WTC11 (cell line): Measurements from ENCODE around the gene SPSB3. TPM values are rescaled to one million over a fixed set of nuclear protein-coding genes. Genes with fewer than 3 reads are reported as not detected.
A peak's percentile ranks its signal among the peaks of the same experiment; 100 is the strongest.

Source experiments
- ATAC-seq: fragments of 200-7000 bp; cut with Tn5 transposase; 2 replicates; pipeline ENCODE4 v1.10.0; 2021; ENCODE audit warnings: mild to moderate bottlenecking, moderate library complexity
- CTCF ChIA-PET: fragments of 300-600 bp; sonication (Branson Sonifier 250); formaldehyde crosslinking; loops from one replicate; lab custom pipeline; 2021; ENCODE audit warnings: antibody characterized with exemption; lab: Charles Lee
- POLR2A ChIA-PET: fragments of 350-600 bp; sonication (Branson Sonifier 250); formaldehyde crosslinking; loops from one replicate; lab custom pipeline; 2021; ENCODE audit warnings: antibody characterized with exemption; lab: Charles Lee
- DNase-seq: peaks from one replicate; pipeline ENCODE4 v3.0.0; 2021; ENCODE audit warnings: low spot score
- H3K27ac Mint-ChIP-seq: 2 replicates; pipeline ENCODE4 v1.8.0; 2021; ENCODE audit warnings: mixed read lengths
- H3K27me3 Mint-ChIP-seq: 2 replicates; pipeline ENCODE4 v1.8.0; 2021; ENCODE audit warnings: low read depth, mild to moderate bottlenecking, moderate library complexity, mixed read lengths
- H3K36me3 Mint-ChIP-seq: 2 replicates; pipeline ENCODE4 v1.8.0; 2021; ENCODE audit warnings: mixed read lengths
- H3K4me1 Mint-ChIP-seq: 2 replicates; pipeline ENCODE4 v1.8.0; 2022; ENCODE audit warnings: mixed read lengths
- H3K4me3 Mint-ChIP-seq: 2 replicates; pipeline ENCODE4 v1.8.0; 2021; ENCODE audit warnings: mild to moderate bottlenecking, moderate library complexity, mixed read lengths
- H3K9me3 Mint-ChIP-seq: 2 replicates; pipeline ENCODE4 v1.8.0; 2021; ENCODE audit warnings: mixed read lengths
- ARID4B ChIP-seq: sonication (generic); formaldehyde crosslinking; IDR thresholded peaks from 2 replicates; pipeline ENCODE4 v1.8.0; 2023; ENCODE audit warnings: missing genetic modification reagents, mild to moderate bottlenecking, borderline replicate concordance
- E2F1 ChIP-seq: sonication (generic); formaldehyde crosslinking; IDR thresholded peaks from 2 replicates; pipeline ENCODE4 v1.8.0; 2022; ENCODE audit warnings: mild to moderate bottlenecking, missing genetic modification reagents
- E2F4 ChIP-seq: sonication (generic); formaldehyde crosslinking; IDR thresholded peaks from 2 replicates; pipeline ENCODE4 v1.8.1; 2022; ENCODE audit warnings: low read depth, mild to moderate bottlenecking, moderate library complexity, missing genetic modification reagents, borderline replicate concordance
- ETV6 ChIP-seq: sonication (generic); formaldehyde crosslinking; IDR thresholded peaks from 2 replicates; pipeline ENCODE4 v1.8.1; 2022; ENCODE audit warnings: mild to moderate bottlenecking, missing genetic modification reagents
- FOXJ3 ChIP-seq: sonication (generic); formaldehyde crosslinking; IDR thresholded peaks from 2 replicates; pipeline ENCODE4 v1.9.0; 2021; ENCODE audit warnings: missing genetic modification reagents, mild to moderate bottlenecking, borderline replicate concordance
- KAT7 ChIP-seq: sonication (generic); formaldehyde crosslinking; IDR thresholded peaks from 2 replicates; pipeline ENCODE4 v1.8.1; 2023; ENCODE audit warnings: missing genetic modification reagents, mild to moderate bottlenecking, borderline replicate concordance
- MAX ChIP-seq: sonication (generic); formaldehyde crosslinking; IDR thresholded peaks from 2 replicates; pipeline ENCODE4 v1.8.0; 2022; ENCODE audit warnings: mild to moderate bottlenecking, missing genetic modification reagents
- MYBL2 ChIP-seq: sonication (generic); formaldehyde crosslinking; IDR thresholded peaks from 2 replicates; pipeline ENCODE4 v1.8.1; 2023; ENCODE audit warnings: mild to moderate bottlenecking, moderate library complexity, missing genetic modification reagents
- NFATC4 ChIP-seq: fragments of 250-450 bp; sonication (Bioruptor Pico); IDR thresholded peaks from 2 replicates; pipeline ENCODE4 v1.9.0; 2021; ENCODE audit warnings: mild to moderate bottlenecking
- PRRX2 ChIP-seq: fragments of 250-450 bp; sonication (Bioruptor Pico); IDR thresholded peaks from 2 replicates; pipeline ENCODE4 v1.8.0; 2021; ENCODE audit warnings: mild to moderate bottlenecking
- SP1 ChIP-seq: sonication (generic); formaldehyde crosslinking; conservative IDR thresholded peaks from 2 replicates; pipeline ENCODE4 v1.8.1; 2022; ENCODE audit warnings: missing genetic modification reagents
- TEAD4 ChIP-seq: sonication (generic); formaldehyde crosslinking; IDR thresholded peaks from 2 replicates; pipeline ENCODE4 v1.8.0; 2022; ENCODE audit warnings: mild to moderate bottlenecking, missing genetic modification reagents
- USF1 ChIP-seq: sonication (generic); formaldehyde crosslinking; IDR thresholded peaks from 2 replicates; pipeline ENCODE4 v1.8.0; 2022; ENCODE audit warnings: mild to moderate bottlenecking, missing genetic modification reagents
- total RNA-seq: library from RNA; stranded (reverse); gene quantifications from 3 replicates; pipeline ENCODE4 v1.2.3, GENCODE V29; 2021
- TF ChIP-seq, protein P1 (sequence below): sonication (generic); formaldehyde crosslinking; IDR thresholded peaks from 2 replicates; pipeline ENCODE4 v1.8.0; 2022; ENCODE audit warnings: mild to moderate bottlenecking, missing genetic modification reagents

SPSB3 gene
- total RNA-seq, 1 experiment from 2014 or later = 32.8 TPM

GRCh38 chr16:1770328-1771187 lies 11.8 kb downstream of the SPSB3 start:
- peak overlapping the region; percentile 84 for H3K27ac Mint-ChIP-seq
- H3K9me3 Mint-ChIP-seq = no peaks in the 10 kb centered on the region
- H3K4me1 Mint-ChIP-seq = peaks cover 4% of the 10 kb centered on the region
- TF ChIP-seq E2F4 (CRISPR knock-in tag) (no peak), NFATC4 (CRISPR knock-in tag) (peak; percentile 70; the same call in 1 of the 2 replicates), SP1 (0 out of 2 replicates have a peak, but pooled peaks have one; percentile 23), PRRX2 (CRISPR knock-in tag) (0 out of 2 replicates have a peak, but pooled peaks have one; percentile 15), E2F1 (CRISPR knock-in tag) (peak; percentile 33; the same call in 1 of the 2 replicates), TEAD4 (CRISPR knock-in tag) (no peak; the same call in 1 of the 2 replicates), ARID4B (CRISPR knock-in tag) (peak; percentile 52; the same call in 1 of the 2 replicates), KAT7 (no peak), MAX (CRISPR knock-in tag) (peak; percentile 29; the same call in 1 of the 2 replicates)
- TF ChIP-seq, protein P1, sequence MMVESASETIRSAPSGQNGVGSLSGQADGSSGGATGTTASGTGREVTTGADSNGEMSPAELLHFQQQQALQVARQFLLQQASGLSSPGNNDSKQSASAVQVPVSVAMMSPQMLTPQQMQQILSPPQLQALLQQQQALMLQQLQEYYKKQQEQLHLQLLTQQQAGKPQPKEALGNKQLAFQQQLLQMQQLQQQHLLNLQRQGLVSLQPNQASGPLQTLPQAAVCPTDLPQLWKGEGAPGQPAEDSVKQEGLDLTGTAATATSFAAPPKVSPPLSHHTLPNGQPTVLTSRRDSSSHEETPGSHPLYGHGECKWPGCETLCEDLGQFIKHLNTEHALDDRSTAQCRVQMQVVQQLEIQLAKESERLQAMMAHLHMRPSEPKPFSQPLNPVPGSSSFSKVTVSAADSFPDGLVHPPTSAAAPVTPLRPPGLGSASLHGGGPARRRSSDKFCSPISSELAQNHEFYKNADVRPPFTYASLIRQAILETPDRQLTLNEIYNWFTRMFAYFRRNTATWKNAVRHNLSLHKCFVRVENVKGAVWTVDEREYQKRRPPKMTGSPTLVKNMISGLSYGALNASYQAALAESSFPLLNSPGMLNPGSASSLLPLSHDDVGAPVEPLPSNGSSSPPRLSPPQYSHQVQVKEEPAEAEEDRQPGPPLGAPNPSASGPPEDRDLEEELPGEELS (CRISPR knock-in tag) = peak; percentile 20; the same call in 1 of the 2 replicates
- peak; percentile 63 for DNase-seq
- H3K27me3 Mint-ChIP-seq = no peaks in the 10 kb centered on the region; the same call in 1 of the 2 replicates
- ChIA-PET CTCF (interaction anchor here (1.0 to 2.4 kb wide), 4 partner anchors 12 to 153 kb away, joined by 4 to 11 read pairs (median 8); partner anchors contain the start of genes MAPK8IP3, NUBP2 and SPSB3), POLR2A (interaction anchor here (0.5 to 3.6 kb wide), 6 partner anchors 10 to 1343 kb away, joined by 3 to 18 read pairs (median 4); partner anchors contain the start of genes MAPK8IP3, NUBP2 and SPSB3)
- H3K36me3 Mint-ChIP-seq = peaks cover 4% of the 10 kb centered on the region
- peak overlapping the region; percentile 99 for H3K4me3 Mint-ChIP-seq
- peak; percentile 26 for ATAC-seq

DNA sequence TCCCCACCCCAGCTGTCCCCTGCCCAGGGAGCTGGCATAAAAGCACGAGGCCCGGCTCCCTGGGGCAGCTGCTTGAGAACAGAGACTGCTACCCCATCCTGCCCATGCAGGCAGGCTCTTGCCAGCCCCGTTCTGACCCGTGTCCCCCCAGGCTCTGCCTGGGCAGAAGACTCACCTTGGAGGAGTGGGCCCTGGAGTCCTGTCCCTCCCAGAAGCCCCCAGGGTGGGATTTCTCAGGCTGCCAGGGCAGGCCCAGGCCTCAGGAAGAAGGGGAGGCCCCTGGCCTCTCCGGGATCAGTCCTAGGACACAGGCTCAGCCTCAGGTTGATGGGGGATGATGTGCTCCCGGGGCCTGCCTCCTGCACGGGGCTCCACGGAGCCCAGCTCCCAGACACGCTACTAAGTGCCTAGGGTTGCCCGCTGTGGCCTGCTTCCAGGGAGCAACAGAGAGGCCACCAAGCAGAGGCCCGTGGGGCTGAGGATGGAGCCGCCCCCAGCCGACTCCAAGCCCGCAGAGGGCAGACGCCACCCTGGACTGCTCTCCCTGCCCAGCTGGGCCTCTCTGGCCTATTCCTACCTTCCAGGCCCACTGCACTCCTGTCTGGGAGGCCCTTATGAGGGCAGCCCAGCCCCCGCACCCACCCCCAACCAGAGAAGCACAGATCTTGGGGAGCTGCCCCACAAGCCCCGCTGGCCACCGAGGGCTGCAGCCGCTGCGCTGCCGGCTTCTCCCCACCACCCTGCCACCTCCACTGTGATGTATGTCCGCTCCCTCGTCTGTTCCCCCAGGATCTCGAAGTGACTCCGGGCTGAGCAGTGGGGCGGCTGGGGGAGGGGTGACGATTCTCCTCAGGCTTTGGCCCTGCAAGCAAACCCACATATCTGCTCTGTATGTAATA lies 12.7 kb downstream of the SPSB3 start:
- peaks cover 4% of the 10 kb centered on the region for H3K36me3 Mint-ChIP-seq
- ChIA-PET POLR2A (interaction anchor here (0.5 to 3.6 kb wide), 7 partner anchors 11 to 1342 kb away, joined by 3 to 18 read pairs (median 4); partner anchors contain the start of genes MAPK8IP3, NUBP2, RPS2 and SPSB3), CTCF (interaction anchor here (0.7 to 2.4 kb wide), 4 partner anchors 13 to 154 kb away, joined by 3 to 11 read pairs (median 6); partner anchors contain the start of genes MAPK8IP3, NUBP2 and SPSB3)
- no peak for TF ChIP-seq MYBL2 (CRISPR knock-in tag)
- TF ChIP-seq NFATC4 (CRISPR knock-in tag) = 0 out of 2 replicates have a peak, but pooled peaks have one; percentile 16
- no peak for TF ChIP-seq USF1 (CRISPR knock-in tag)
- TF ChIP-seq FOXJ3 (CRISPR knock-in tag) = no peak
- TF ChIP-seq ETV6 (CRISPR knock-in tag) = no peak
- TF ChIP-seq KAT7 = 0 out of 2 replicates have a peak, but pooled peaks have one; percentile 26
- H3K4me3 Mint-ChIP-seq = peak overlapping the region; percentile 99
- H3K4me1 Mint-ChIP-seq = peaks cover 4% of the 10 kb centered on the region
- H3K27me3 Mint-ChIP-seq = no peaks in the 10 kb centered on the region; the same call in 1 of the 2 replicates
- DNase-seq (no peak), ATAC-seq (no peak)
- H3K9me3 Mint-ChIP-seq = no peaks in the 10 kb centered on the region
- H3K27ac Mint-ChIP-seq = peak overlapping the region; percentile 84
